WTC11 (cell line): ENCODE measurements around the gene CD2AP. TPM values are rescaled to one million over a fixed set of nuclear protein-coding genes. Genes with fewer than 3 reads are reported as not detected.

ENCODE experiments used
- ATAC-seq: fragments of 200-7000 bp; cut with Tn5 transposase; 2 replicates; pipeline ENCODE4 v1.10.0; 2021; ENCODE audit warnings: mild to moderate bottlenecking, moderate library complexity
- CTCF ChIA-PET: fragments of 300-600 bp; sonication (Branson Sonifier 250); formaldehyde crosslinking; loops from one replicate; lab custom pipeline; 2021; ENCODE audit warnings: antibody characterized with exemption; lab: Charles Lee
- POLR2A ChIA-PET: fragments of 350-600 bp; sonication (Branson Sonifier 250); formaldehyde crosslinking; loops from one replicate; lab custom pipeline; 2021; ENCODE audit warnings: antibody characterized with exemption; lab: Charles Lee
- DNase-seq: peaks from one replicate; pipeline ENCODE4 v3.0.0; 2021; ENCODE audit warnings: low spot score
- H3K27ac Mint-ChIP-seq: 2 replicates; pipeline ENCODE4 v1.8.0; 2021; ENCODE audit warnings: mixed read lengths
- H3K27me3 Mint-ChIP-seq: 2 replicates; pipeline ENCODE4 v1.8.0; 2021; ENCODE audit warnings: low read depth, mild to moderate bottlenecking, moderate library complexity, mixed read lengths
- H3K36me3 Mint-ChIP-seq: 2 replicates; pipeline ENCODE4 v1.8.0; 2021; ENCODE audit warnings: mixed read lengths
- H3K4me1 Mint-ChIP-seq: 2 replicates; pipeline ENCODE4 v1.8.0; 2022; ENCODE audit warnings: mixed read lengths
- H3K4me3 Mint-ChIP-seq: 2 replicates; pipeline ENCODE4 v1.8.0; 2021; ENCODE audit warnings: mild to moderate bottlenecking, moderate library complexity, mixed read lengths
- H3K9me3 Mint-ChIP-seq: 2 replicates; pipeline ENCODE4 v1.8.0; 2021; ENCODE audit warnings: mixed read lengths
- AR ChIP-seq: fragments of 250-450 bp; sonication (Bioruptor Pico); IDR thresholded peaks from 2 replicates; pipeline ENCODE4 v1.9.0; 2021; ENCODE audit warnings: mild to moderate bottlenecking
- CDX4 ChIP-seq: fragments of 250-450 bp; sonication (Bioruptor Pico); IDR thresholded peaks from 2 replicates; pipeline ENCODE4 v1.9.0; 2021; ENCODE audit warnings: moderate library complexity, mild to moderate bottlenecking, inconsistent platforms, borderline replicate concordance
- E2F5 ChIP-seq: sonication (generic); formaldehyde crosslinking; IDR thresholded peaks from 2 replicates; pipeline ENCODE4 v1.8.1; 2022; ENCODE audit warnings: mild to moderate bottlenecking, moderate library complexity, missing genetic modification reagents
- FOXJ3 ChIP-seq: sonication (generic); formaldehyde crosslinking; IDR thresholded peaks from 2 replicates; pipeline ENCODE4 v1.9.0; 2021; ENCODE audit warnings: missing genetic modification reagents, mild to moderate bottlenecking, borderline replicate concordance
- IRF2 ChIP-seq: sonication (generic); formaldehyde crosslinking; IDR thresholded peaks from 2 replicates; pipeline ENCODE4 v1.8.0; 2022; ENCODE audit warnings: low read depth, missing genetic modification reagents, borderline replicate concordance
- JUN ChIP-seq: sonication (generic); formaldehyde crosslinking; IDR thresholded peaks from 2 replicates; pipeline ENCODE4 v1.8.0; 2023; ENCODE audit warnings: mild to moderate bottlenecking, missing genetic modification reagents
- NFATC4 ChIP-seq: fragments of 250-450 bp; sonication (Bioruptor Pico); IDR thresholded peaks from 2 replicates; pipeline ENCODE4 v1.9.0; 2021; ENCODE audit warnings: mild to moderate bottlenecking
- NFE2L1 ChIP-seq: sonication (generic); formaldehyde crosslinking; IDR thresholded peaks from 2 replicates; pipeline ENCODE4 v1.8.1; 2023; ENCODE audit warnings: missing genetic modification reagents
- NR1H2 ChIP-seq: sonication (generic); formaldehyde crosslinking; IDR thresholded peaks from 2 replicates; pipeline ENCODE4 v1.9.0; 2021; ENCODE audit warnings: mild to moderate bottlenecking, moderate library complexity, missing genetic modification reagents
- RORB ChIP-seq: fragments of 250-450 bp; sonication (Bioruptor Pico); IDR thresholded peaks from 2 replicates; pipeline ENCODE4 v1.9.0; 2021; ENCODE audit warnings: mild to moderate bottlenecking
- SOX15 ChIP-seq: fragments of 250-450 bp; sonication (Bioruptor Pico); IDR thresholded peaks from 2 replicates; pipeline ENCODE4 v1.9.0; 2021; ENCODE audit warnings: mild to moderate bottlenecking
- TCF7 ChIP-seq: sonication (generic); formaldehyde crosslinking; IDR thresholded peaks from 2 replicates; pipeline ENCODE4 v1.8.0; 2022; ENCODE audit warnings: mild to moderate bottlenecking, low read depth, missing genetic modification reagents, moderate library complexity
- TEAD1 ChIP-seq: sonication (generic); formaldehyde crosslinking; IDR thresholded peaks from 2 replicates; pipeline ENCODE4 v1.8.0; 2022; ENCODE audit warnings: mild to moderate bottlenecking, missing genetic modification reagents
- USF1 ChIP-seq: sonication (generic); formaldehyde crosslinking; IDR thresholded peaks from 2 replicates; pipeline ENCODE4 v1.8.0; 2022; ENCODE audit warnings: mild to moderate bottlenecking, missing genetic modification reagents
- ZNF138 ChIP-seq: sonication (generic); formaldehyde crosslinking; conservative IDR thresholded peaks from 2 replicates; pipeline ENCODE4 v1.8.1; 2022; ENCODE audit warnings: mild to moderate bottlenecking, moderate library complexity, missing genetic modification reagents
- ZNF232 ChIP-seq: sonication (generic); formaldehyde crosslinking; IDR thresholded peaks from 2 replicates; pipeline ENCODE4 v1.8.0; 2022; ENCODE audit warnings: mild to moderate bottlenecking, missing genetic modification reagents
- ZNF512 ChIP-seq: sonication (generic); formaldehyde crosslinking; IDR thresholded peaks from 2 replicates; pipeline ENCODE4 v1.8.1; 2022; ENCODE audit warnings: missing genetic modification reagents, borderline replicate concordance
- ZNF532 ChIP-seq: fragments of 250-450 bp; sonication (Bioruptor Pico); IDR thresholded peaks from 2 replicates; pipeline ENCODE4 v1.9.0; 2021; ENCODE audit warnings: mild to moderate bottlenecking, borderline replicate concordance
- total RNA-seq: library from RNA; stranded (reverse); gene quantifications from 3 replicates; pipeline ENCODE4 v1.2.3, GENCODE V29; 2021

Gene CD2AP
- total RNA-seq, 1 experiment from 2014 or later, result 77.0 TPM

- no peaks in the 10 kb centered on the region for H3K36me3 Mint-ChIP-seq
- ChIA-PET POLR2A (no interaction called here), CTCF (no interaction called here)
- no peak for TF ChIP-seq NR1H2 (CRISPR knock-in tag)
- no peak for TF ChIP-seq NFATC4 (CRISPR knock-in tag)
- no peak for TF ChIP-seq AR (CRISPR knock-in tag)
- TF ChIP-seq ZNF232 (CRISPR knock-in tag), result no peak
- TF ChIP-seq ZNF532 (CRISPR knock-in tag), result no peak
- no peak for TF ChIP-seq ZNF512 (CRISPR knock-in tag)
- no peak for TF ChIP-seq TEAD1 (CRISPR knock-in tag)
- no peak for TF ChIP-seq JUN (CRISPR knock-in tag)
- no peak for TF ChIP-seq ZNF138 (CRISPR knock-in tag)
- TF ChIP-seq USF1 (CRISPR knock-in tag), result no peak
- TF ChIP-seq IRF2 (CRISPR knock-in tag), result no peak
- no peak for TF ChIP-seq NFE2L1 (CRISPR knock-in tag)
- TF ChIP-seq RORB, result no peak
- TF ChIP-seq SOX15 (CRISPR knock-in tag), result no peak
- TF ChIP-seq FOXJ3, result no peak
- TF ChIP-seq CDX4, result no peak
- TF ChIP-seq TCF7 (CRISPR knock-in tag), result no peak
- no peak for TF ChIP-seq E2F5 (CRISPR knock-in tag)
- DNase-seq, result no peak
- ATAC-seq, result no peak
- no peaks in the 10 kb centered on the region; the same call in 1 of the 2 replicates for H3K27me3 Mint-ChIP-seq
- H3K4me3 Mint-ChIP-seq, result no peak overlapping the region
- peaks cover 7% of the 10 kb centered on the region for H3K4me1 Mint-ChIP-seq
- H3K27ac Mint-ChIP-seq, result no peak overlapping the region
- peaks cover 7% of the 10 kb centered on the region for H3K9me3 Mint-ChIP-seq
Observed at GRCh38 chr6:47437592-47437991, 40.0 kb upstream of the CD2AP start.
